IPS DF 19.7 (cell line): Measurements from ENCODE around the gene LIN28A.

Experiments
- DNase-seq: peaks from one replicate; pipeline ENCODE4 v3.0.0-alpha.2; 2013; ENCODE audit warnings: low read depth, low spot score

The LIN28A gene

DNA sequence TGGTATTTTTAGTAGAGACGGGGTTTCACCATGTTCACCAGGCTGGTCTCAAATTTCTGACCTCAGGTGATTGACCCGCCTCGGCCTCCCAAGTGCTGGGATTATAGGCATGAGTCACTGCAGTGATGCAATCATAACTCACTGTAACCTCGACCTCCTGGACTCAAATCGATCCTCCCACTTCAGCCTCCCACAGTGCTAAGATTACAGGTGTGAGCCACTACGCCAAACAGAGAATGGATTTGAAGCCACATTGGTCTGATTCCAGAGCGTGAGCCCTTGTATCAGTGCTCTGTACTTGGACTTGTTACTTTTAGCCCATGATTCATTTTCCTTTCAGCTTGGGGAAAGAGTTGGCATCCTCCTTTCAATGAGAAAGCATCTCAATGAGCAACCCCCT is 23.2 kb upstream of the LIN28A start:
- DNase-seq: no peak

DNA sequence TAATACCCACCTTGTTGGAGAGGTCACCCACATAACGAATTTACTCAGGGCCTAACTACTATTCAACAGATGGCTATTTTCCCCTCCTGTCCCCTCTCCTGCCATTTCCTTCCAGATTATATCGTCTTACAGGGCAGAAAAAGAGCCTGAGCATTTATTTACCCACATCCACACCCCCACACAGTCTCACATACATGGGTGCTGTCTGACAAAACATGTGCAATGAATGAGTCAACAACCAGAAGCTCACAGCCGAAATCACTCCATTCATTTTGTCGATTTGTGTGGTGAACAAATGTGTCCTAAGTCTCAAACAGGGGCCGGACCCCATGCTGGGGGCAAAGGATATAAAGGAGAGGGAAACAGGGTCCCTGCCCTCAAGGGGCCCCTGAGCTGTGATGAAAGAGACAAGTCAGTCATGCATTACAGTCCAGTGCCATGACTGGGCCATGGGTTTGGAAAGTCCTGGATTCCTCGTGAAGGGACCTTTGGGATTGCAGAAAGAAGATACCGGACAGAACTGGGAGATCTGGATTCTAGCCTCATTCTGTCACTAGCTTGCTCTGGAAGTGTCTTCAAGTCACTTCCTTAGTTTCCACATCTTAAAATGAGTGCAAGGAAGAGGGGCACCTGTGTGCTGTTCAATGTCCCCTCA is 21.7 kb upstream of the LIN28A start:
- no peak for DNase-seq

- no peak for DNase-seq
Observed at GRCh38 chr1:26389604-26390247, 20.9 kb upstream of the LIN28A start.

GRCh38 chr1:26391450-26391849 is 19.2 kb upstream of the LIN28A start:
- DNase-seq: no peak

- no peak for DNase-seq
Observed at GRCh38 chr1:26395754-26396153, 14.9 kb upstream of the LIN28A start.

DNA sequence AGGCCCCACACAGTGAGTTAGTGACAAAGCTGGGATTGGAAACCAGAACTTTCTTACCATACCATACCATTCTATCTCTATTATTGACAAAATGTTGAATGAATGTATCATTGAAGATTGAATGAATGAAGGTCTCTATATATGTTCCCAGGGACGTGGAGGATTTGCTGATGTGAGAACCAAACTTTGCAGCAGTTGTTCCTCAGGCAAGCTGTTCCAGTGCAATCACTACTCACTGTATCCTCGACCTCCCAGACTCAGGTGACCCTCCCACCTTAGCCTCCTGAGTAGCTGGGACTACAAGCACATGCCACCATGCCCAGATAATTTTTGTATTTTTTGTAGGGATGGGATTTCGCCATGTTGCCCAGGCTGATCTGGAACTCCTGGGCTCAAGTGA is 11.6 kb upstream of the LIN28A start:
- DNase-seq: no peak

DNA sequence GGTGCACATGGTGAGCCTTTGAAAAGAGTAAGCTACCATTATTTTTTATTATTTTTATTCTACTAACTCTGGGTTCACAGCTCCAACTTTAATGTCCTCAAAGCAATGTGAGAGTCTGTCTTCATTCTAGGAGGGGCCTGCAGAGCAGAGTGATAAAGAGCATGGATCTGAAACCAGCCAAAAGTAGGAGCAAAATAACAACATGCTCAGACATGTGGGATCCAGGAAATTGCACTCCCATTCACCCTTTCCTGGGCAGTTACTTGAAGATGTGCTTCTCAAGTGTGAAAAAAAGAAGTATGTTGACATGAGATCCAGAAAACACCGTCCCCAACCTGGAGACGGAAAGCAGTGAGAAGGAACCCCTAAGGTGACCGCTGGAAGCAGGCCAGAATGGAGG is 8.7 kb upstream of the LIN28A start:
- no peak for DNase-seq

DNA sequence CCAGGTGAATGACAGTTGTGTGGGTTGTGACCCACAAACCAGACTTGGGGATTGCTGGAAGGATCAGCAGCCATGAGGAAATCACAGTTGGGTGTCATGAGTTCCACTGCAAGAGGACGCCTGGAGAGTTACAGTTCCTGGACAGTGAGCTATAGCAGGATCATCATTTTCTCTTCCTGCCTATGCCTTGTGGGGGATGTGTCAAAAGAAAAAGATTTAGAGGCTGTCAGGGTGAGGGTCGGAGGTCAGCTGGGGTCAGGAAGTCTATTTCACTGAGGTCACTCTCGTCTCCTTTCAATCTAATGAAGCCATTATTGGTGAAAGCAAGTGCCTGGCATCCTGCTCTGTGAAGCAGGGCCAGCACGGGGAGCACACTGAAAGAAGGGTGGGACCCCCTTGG is 7.0 kb upstream of the LIN28A start:
- no peak for DNase-seq

DNA sequence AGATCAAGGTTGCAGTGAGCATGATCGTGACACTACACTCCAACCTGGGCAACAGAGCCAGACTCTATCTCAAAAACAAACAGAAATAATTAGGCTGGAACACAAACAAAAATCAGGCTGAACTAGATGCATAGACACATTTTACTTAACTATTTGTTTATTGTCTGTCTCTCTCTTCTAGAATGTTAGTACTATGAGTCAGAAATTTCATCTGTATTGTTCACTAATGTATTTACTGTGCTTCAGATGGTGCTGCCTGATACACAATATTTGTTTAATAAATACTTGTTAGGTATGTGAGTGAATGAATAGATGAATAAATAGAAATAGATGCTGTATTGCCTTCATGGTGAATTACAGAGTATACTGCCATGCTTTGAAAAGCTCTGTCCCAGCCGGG is 6.0 kb upstream of the LIN28A start:
- no peak for DNase-seq

- no peak for DNase-seq
Observed at GRCh38 chr1:26405281-26405915, 5.2 kb upstream of the LIN28A start.

DNA sequence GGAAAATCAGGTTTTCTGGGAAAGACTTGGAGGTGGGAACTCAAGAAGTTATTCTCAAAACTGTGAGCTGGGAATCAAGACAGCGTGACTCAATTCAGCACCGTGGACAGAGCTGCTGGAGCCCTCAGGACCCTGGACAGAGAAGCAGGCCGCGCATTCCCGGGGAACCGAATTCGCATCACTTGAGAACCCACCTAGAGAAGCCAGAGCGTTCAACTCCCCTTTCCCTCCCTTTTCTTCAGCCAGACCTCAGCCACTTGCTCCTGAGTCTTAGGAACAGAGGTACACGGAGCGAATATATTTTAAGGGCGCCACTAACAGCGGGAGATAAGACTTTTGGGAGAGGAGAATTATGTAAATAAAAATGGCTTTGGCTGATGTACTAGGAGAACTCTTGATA is 2.0 kb upstream of the LIN28A start:
- no peak for DNase-seq

DNA sequence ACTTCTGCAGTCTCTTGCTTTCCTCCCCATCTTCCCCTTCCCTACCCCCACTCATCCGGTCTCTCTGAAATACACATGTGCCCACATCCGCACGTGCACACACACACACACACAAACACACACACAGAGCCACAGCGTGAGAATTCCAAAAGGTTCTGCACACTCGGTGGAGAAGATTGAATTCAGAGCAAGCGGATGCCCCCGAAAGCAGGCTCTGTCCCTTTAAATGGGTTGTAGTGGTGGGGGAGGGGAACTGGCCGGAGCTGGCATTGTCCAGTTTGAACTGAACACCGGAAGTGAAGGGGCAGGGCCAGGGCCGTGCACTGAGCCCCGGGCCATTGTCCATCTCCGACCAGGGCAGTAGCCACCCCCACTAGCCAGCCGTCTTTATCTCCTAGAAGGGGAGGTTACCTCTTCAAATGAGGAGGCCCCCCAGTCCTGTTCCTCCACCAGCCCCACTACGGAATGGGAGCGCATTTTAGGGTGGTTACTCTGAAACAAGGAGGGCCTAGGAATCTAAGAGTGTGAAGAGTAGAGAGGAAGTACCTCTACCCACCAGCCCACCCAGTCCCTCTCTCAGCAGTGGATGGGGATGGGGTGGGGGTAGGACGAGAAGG is 1.3 kb upstream of the LIN28A start:
- no peak for DNase-seq

DNA sequence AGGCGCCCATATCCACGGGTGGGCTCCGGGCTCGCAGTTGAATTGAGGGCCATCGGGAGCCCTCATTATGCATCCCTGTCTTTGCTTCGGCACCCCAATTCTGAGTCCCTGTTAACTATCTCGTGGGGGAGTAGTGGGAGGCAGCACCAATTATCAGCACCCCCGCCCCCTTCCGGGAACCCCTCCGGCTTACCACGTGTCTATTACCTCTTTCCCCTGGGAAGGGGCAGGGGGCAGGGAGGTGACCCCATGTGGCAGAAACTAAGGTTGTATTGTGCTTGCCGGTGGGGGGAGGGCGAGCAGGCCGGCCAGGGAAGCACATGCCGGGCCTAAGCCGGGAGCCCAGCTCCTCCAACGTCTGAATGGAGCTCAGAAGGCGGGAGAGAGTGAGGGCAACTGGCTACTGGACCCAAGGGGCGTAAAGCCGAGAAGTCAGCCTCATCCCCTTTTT is 1.0 kb downstream of the LIN28A start:
- DNase-seq: no peak

DNA sequence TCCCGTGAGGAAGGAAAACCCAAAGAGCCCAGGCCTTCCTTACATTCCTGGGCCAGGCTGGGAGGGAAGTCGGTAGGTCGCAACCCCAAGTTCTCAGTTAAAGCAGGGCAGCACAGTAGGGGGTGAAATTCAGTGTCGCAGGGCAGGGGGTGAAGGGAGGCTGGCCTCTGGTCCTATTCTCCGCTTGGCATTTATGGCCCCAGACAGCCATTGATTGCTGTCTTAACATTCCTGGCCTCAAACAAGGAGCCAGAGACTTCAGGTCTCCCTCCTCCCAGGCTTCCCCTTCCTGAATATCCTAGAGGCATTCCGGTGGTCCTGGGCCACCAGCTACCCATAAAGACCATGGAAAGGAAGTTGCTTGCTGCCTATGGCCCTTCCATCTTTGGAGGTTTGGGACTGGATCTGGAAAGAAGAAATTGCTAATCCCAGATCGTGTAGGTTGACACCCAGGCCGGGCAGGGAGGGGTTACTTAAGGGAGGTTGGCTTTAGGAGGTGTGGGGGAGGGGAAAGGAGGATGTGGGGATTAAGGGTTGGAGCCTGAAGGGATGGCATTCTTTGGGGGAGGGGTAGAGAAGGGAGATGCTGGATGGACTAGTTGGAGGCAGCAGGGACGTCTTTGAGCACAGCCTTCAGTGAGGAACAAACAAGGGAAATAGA is 1.7 kb downstream of the LIN28A start:
- DNase-seq: no peak

GRCh38 chr1:26413031-26413430 is 2.4 kb downstream of the LIN28A start:
- DNase-seq: no peak

GRCh38 chr1:26417111-26417759 is 6.6 kb downstream of the LIN28A start:
- no peak for DNase-seq

- peak; percentile 96 for DNase-seq
Observed at GRCh38 chr1:26418865-26419349, 8.3 kb downstream of the LIN28A start.

- no peak for DNase-seq
Observed at GRCh38 chr1:26419494-26419893, 8.9 kb downstream of the LIN28A start.

GRCh38 chr1:26429721-26430120 is 19.1 kb downstream of the LIN28A start:
- DNase-seq: no peak

DNA sequence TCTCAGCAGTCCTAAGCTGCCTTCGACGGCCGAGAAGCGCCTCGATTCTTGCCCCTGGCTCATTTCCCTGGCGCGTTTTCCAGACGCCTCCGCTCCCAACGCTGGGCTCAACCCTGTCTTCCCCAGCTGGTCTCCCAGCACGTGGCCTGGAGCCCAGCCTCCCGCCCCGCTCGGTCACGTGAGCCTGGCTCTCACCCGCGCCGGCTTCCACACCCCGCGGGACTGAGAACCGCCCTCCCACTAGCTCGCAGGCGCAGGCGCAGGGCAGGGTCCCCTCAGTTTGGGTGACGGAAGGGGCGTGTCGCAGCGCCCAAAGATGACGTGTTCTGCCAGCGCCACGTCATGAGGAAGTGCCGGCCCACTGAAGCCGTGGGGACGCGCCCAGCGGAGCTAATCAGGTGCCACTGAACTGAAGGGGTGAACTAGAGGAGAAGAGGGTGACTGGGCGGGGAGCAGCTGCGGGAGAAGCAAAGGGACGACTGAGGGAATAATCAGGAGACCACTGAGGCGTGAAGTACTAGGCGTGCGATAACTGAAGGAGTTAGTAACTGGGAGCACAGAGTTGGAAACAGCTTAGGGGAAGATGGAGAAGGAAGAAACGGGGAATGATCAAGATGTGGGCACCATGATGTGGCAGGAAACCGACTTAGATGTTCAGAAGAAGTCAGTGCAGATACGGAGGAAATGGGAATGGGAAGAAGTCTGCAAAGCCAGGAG is 21.5 kb downstream of the LIN28A start, which contains the start of gene DHDDS:
Gene DHDDS (plus strand): TSS at position 343 of the 717 bp plus-strand sequence. CDS start 625 bp downstream, outside the sequence.
- no peak for DNase-seq

- DNase-seq: no peak
Observed at GRCh38 chr1:26432793-26433192, 22.2 kb downstream of the LIN28A start.
